Measurements from ENCODE around the gene ATP6V1G1.

Gene ATP6V1G1

GRCh38 chr9:114611516-114612271 is 24.1 kb downstream of the ATP6V1G1 start:
- DNase-seq (ENCODE audit: low spot score) (peak; percentile 74), FAIRE-seq (no peak)

- no peak for FAIRE-seq
- DNase-seq (ENCODE audit: low spot score): no peak
These were observed 24.8 kb downstream of the ATP6V1G1 start for GRCh38 chr9:114612272-114612923.

DNA sequence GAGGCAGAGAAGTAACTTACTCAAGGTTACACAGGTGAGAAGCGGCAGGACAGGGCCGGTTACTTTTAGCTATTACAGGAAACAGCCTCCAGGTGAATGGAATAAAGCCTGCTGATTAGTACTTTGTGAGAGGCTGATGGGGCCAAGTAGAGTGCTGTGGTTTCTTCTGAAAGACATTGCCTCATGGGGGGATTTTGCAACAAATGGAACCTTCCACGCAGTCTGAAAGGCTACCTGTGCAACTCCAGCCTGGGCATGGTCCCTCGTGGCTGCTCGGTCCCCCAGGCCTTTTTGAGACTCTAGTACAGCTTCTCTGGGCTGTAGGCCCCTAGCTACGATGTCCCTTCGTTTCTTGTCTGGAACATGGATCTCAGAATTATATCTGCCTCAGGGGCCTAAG is 25.5 kb downstream of the ATP6V1G1 start:
- DNase-seq (ENCODE audit: low spot score): no peak
- no peak for FAIRE-seq

GRCh38 chr9:114613919-114614318 is 26.4 kb downstream of the ATP6V1G1 start:
- FAIRE-seq (no peak), DNase-seq (ENCODE audit: low spot score) (no peak)

- no peak for FAIRE-seq
- no peak for DNase-seq (ENCODE audit: low spot score)
These were observed 26.8 kb downstream of the ATP6V1G1 start for GRCh38 chr9:114614373-114614772.

DNA sequence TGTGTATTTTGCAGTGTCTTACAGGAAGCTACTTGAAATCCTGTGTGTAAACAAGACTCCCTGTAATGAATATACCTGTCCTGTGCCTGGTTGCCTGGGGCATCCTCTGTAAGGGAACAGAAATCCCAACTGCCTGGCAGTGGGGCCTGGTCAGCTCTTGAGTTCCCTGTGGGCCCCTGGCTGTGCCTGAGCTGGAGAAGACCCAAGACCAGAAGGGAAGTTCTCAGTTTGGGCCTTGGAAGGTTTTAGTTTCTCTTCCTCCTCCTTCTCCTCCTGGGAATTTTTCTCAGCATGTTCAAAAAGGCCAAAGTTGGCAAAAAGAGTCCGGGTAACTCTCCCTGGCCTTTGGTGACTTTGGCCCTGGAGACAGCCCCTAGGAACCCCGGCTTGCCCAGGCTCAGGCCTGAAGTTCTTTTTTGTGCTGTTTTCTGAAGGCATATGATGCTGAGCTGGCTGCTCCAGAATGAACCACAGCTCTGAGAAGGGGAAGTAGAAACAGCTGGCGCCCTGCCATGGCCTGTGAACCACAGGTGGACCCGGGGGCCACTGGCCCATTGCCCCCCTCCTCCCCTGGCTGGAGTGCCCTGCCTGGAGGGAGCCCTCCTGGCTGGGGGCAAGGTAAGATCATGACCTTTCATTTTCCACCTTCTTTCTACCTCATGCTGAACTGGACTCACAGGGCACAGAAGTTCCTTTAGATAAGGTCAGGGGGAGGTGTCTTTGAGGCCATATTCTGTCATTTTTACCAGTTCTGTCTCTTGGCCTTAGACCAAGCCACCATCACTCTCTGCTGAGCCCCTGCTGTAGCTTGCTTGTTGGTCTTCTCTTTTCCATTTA is 29.3 kb downstream of the ATP6V1G1 start:
- DNase-seq (ENCODE audit: low spot score) (no peak), FAIRE-seq (no peak)

GRCh38 chr9:114619191-114619761 is 31.7 kb downstream of the ATP6V1G1 start:
- FAIRE-seq: no peak
- no peak for DNase-seq (ENCODE audit: low spot score)

GRCh38 chr9:114621561-114621960 is 34.0 kb downstream of the ATP6V1G1 start:
- no peak for FAIRE-seq

DNA sequence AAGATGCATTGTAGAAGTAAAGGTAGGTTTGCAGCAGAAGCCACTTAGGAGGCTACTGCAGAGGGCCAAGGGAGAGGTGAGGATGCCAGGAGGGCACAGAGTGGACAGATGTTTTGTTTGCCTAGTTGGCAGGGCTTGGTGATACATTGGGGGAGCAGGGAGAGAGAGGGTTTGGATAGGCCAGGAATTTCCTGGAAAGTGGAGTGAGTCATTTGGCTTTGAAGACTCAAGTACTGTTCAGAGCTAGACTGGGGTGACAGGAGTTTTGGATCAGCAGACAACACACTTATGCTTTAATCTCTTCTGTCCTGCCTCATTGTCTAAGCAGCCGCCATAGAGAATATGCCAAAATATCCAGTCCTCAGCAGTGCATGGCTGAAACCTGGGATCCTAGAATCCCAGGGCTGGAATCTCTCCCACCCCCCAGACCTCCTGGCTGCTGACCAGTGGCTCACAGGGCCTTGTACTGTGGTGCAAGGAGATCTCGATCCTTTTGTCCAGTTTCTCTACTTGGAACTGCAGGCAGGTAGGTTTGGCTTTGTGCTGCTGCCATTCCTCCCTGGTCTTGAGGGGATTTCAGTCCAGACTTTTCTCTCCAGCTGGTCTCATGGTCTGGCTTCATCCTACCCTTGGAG is 34.5 kb downstream of the ATP6V1G1 start:
- no peak for FAIRE-seq
- DNase-seq (ENCODE audit: low spot score): peak; percentile 9

More at GRCh38 chr9:114621561-114621960, 34.0 kb downstream of the ATP6V1G1 start:
- DNase-seq (ENCODE audit: low spot score): no peak

DNA sequence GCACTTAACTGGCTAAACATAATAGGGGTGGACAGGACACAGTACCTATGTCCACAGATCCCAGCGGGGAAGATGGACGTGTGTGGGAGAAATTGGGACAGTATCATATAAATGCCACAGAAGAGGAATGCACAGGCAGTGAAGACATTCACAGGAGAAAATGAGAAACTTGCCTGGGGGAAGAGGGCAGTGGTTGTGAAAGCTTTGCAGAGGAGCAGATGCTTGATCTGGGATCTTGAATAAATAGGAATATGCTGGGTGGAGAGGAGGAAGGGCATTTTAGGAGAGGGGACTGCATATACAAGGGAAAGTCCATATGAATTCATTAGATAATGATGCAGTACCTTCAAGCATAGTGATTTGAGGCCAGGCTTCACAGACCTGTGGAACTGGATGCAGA is 37.1 kb downstream of the ATP6V1G1 start:
- FAIRE-seq (no peak), DNase-seq (ENCODE audit: low spot score) (no peak)

- DNase-seq (ENCODE audit: low spot score) (no peak), FAIRE-seq (no peak)
These were observed 38.9 kb downstream of the ATP6V1G1 start for GRCh38 chr9:114626415-114627020.

DNA sequence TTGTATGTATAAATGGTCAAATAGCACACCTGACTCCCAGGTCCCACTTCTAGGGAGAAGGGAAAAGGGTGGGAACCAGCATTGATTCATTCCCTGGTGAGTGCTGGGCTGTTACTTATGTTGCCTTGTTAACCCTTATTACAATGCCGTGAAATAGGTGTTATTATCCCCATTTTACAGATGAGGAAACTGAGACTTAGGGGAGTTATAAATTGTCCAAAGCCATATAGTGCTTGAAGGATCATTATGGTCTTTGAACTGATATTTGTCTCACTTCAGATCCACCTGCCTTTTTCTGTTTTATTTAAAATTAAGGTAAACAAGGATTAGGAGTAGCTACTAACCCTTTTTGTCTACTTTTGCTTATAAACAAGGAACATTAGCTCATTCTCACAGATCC is 40.0 kb downstream of the ATP6V1G1 start:
- no peak for DNase-seq (ENCODE audit: low spot score)
- no peak for FAIRE-seq

- DNase-seq (ENCODE audit: low spot score) (no peak), FAIRE-seq (no peak)
These were observed 42.1 kb downstream of the ATP6V1G1 start for GRCh38 chr9:114629563-114630090.

DNA sequence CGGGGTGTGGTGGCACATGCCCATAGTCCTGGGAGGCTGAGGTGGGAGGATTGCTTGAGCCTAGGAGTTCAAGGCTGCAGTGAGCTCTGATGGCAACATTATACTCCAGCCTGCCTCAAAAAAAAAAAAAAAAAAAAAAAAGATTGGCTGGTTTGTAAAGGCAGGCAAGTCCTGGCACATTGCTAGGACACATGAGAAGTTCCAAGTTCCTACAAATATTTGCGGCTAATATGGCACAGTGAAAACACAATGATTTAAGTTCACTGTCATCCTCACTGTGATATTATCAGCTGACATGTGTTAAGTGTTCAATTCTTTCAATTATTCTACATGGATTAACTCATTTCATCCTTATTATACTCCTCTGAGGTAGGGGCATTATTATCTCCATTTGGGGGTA is 43.6 kb downstream of the ATP6V1G1 start:
- no peak for FAIRE-seq

GRCh38 chr9:114633438-114634089 is 46.0 kb downstream of the ATP6V1G1 start:
- no peak for FAIRE-seq
- no peak for DNase-seq (ENCODE audit: low spot score)

More for the DNA sequence above, 43.6 kb downstream of the ATP6V1G1 start:
- no peak for DNase-seq (ENCODE audit: low spot score)

- FAIRE-seq (no peak), DNase-seq (ENCODE audit: low spot score) (no peak)
These were observed 46.8 kb downstream of the ATP6V1G1 start for GRCh38 chr9:114634387-114634786.

DNA sequence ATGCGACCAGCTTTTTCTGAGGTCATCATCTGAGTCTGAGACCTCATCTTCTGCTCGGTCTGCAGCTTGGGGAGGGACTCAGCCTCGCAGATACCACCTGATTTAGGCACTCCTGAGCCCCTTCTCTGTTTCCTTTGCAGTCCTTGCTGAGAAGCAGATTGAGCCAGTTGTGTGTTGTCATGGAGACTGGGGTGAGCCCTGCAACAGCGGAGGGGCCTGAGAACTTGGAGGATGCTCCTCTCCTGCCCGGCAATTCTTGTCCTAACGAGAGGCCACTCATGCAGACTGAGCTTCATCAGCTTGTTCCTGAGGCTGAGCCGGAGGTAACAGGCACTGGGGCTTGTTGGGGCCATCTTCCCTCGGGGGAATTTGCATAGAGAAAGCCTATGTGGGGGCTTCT is 50.8 kb downstream of the ATP6V1G1 start:
- no peak for DNase-seq (ENCODE audit: low spot score)
- FAIRE-seq: no peak

- FAIRE-seq: no peak
- no peak for DNase-seq (ENCODE audit: low spot score)
These were observed 54.4 kb downstream of the ATP6V1G1 start for GRCh38 chr9:114641967-114642366.

DNA sequence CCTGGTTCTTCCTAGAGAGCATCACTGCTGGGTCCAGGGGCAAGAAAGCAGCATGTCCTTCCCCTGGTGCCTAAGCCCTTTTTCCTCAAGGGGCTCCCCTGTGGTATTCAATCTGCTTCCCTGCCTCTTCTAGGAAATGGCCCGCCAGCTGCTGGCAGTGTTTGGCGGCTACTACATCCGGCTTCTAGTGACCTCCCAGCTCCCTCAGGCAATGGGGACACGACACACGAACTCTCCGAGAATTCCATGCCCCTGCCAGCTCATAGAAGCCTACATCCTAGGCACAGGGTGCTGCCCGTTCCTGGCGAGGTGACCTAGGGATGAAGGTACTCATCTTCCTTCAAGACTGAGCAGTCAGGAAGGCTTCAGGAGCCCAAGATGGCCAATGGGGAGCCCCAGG is 55.4 kb downstream of the ATP6V1G1 start:
- DNase-seq (ENCODE audit: low spot score) (no peak), FAIRE-seq (no peak)

DNA sequence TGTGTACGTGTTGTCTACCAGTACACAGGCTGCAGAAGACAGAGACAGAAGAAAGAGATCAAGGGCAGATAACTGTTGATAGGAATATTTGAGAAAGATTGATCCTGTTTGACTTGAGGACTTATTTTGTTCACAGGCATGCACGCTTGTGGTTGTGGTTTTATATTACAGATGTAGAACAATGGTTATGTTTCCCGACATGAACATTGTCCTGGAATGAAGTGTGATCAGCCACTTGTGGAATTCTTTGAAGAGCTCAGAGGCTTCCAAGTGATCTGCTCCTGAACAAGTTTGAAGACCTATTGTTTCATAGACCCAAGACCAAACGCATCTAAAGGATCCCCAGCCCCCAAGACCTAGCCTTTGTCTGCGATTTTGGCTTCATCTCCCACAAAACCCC is 56.3 kb downstream of the ATP6V1G1 start:
- no peak for DNase-seq (ENCODE audit: low spot score)
- no peak for FAIRE-seq

Measured in urothelium cell line (cell line).